BJ (cell line): ENCODE results near the gene PLEKHG3. TPM values are rescaled to one million over a fixed set of nuclear protein-coding genes. Genes with fewer than 3 reads are reported as not detected.

Source experiments
- CTCF ChIA-PET: fragments of 350-600 bp; formaldehyde crosslinking; extraction: SDS; loops from one replicate; lab custom pipeline; 2021; ENCODE audit warnings: antibody characterized with exemption, inconsistent platforms; lab: Yijun Ruan, JAX
- POLR2A ChIA-PET: fragments of 300-600 bp; sonication (Branson Sonifier 250); formaldehyde crosslinking; extraction: SDS; loops from one replicate; lab custom pipeline; 2021; ENCODE audit warnings: antibody characterized with exemption; lab: Charles Lee
- DNase-seq: peaks from one replicate; pipeline ENCODE4 v3.0.0-alpha.2; 2011; ENCODE audit warnings: low read depth
- H3K27me3 ChIP-seq: 2 replicates; pipeline ENCODE4 v1.6.0; 2011; ENCODE audit warnings: low read length; ENCODE audit not compliant: control insufficient read depth, insufficient read depth
- H3K36me3 ChIP-seq: 2 replicates; pipeline ENCODE4 v1.5.1; 2011; ENCODE audit warnings: low read length; ENCODE audit not compliant: control insufficient read depth, insufficient read depth
- H3K4me3 ChIP-seq: 2 replicates; pipeline ENCODE4 v1.5.1; 2011; ENCODE audit warnings: low read depth, mild to moderate bottlenecking, control low read depth, low read length
- CTCF ChIP-seq: IDR thresholded peaks from 2 replicates; pipeline ENCODE4 v1.5.1; 2011; ENCODE audit warnings: low read depth, mild to moderate bottlenecking, control low read depth, inconsistent platforms, low read length, moderate library complexity; ENCODE audit not compliant: insufficient read depth
- polyA plus RNA-seq: library from polyadenylated mRNA; depleted of rRNA; stranded (reverse); fragments of >200 nt; gene quantifications from 2 replicates; pipeline ENCODE4 v1.2.3, GENCODE V29; 2011

PLEKHG3 gene
- polyA plus RNA-seq, 1 experiment = 12.4 TPM

DNA sequence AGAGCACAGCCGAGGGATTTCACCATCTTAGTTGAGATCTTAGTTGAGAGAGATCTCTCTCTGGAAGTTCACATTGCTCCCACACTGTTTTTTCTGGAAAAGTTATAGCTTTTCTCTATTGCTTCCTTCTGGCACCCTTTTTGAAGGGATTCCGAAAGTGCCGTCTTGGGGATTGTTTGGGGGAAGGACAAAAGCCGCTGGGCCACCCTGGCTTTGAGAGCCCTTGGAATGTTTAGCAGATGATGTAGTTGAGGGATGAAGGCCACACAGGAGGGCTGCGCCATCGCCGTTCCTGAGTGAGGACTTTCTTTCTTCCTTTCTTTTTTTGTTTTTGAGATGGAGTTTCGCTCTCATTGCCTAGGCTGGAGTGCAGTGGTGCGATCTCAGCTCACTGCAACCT lies 17.7 kb downstream of the PLEKHG3 start:
- no peak overlapping the region for H3K4me3 ChIP-seq
- no peak for TF ChIP-seq CTCF
- no peaks in the 10 kb centered on the region; the same call in 1 of the 2 replicates for H3K36me3 ChIP-seq
- CTCF ChIA-PET = interaction anchor here (1.2 to 2.0 kb wide), 2 partner anchors 11 to 40 kb away, joined by 8 to 9 read pairs; no protein-coding TSS in a partner anchor
- POLR2A ChIA-PET = interaction anchor here (0.7 kb wide), 1 partner anchor 16 kb away, joined by 3 read pairs; no protein-coding TSS in a partner anchor
- H3K27me3 ChIP-seq = no peaks in the 10 kb centered on the region
- no peak for DNase-seq

GRCh38 chr14:64722842-64723447 lies 18.7 kb downstream of the PLEKHG3 start:
- DNase-seq = no peak
- Histone ChIP-seq H3K36me3 (peaks cover 2% of the 10 kb centered on the region; the same call in 1 of the 2 replicates), H3K27me3 (no peaks in the 10 kb centered on the region), H3K4me3 (no peak overlapping the region)
- ChIA-PET POLR2A (no interaction called here), CTCF (interaction anchor here (0.8 kb wide), 1 partner anchor 16 kb away, joined by 3 read pairs; no protein-coding TSS in a partner anchor)
- no peak for TF ChIP-seq CTCF

- no peak for TF ChIP-seq CTCF
- H3K27me3 ChIP-seq = no peaks in the 10 kb centered on the region
- POLR2A ChIA-PET = no interaction called here
- CTCF ChIA-PET = interaction anchor here (0.8 to 1.5 kb wide), 3 partner anchors 17 to 37 kb away, joined by 3 to 7 read pairs (median 4); no protein-coding TSS in a partner anchor
- H3K4me3 ChIP-seq = no peak overlapping the region
- DNase-seq = no peak
- peaks cover 2% of the 10 kb centered on the region; the same call in 1 of the 2 replicates for H3K36me3 ChIP-seq
These were observed 19.7 kb downstream of the PLEKHG3 start for GRCh38 chr14:64723691-64724577.

- Histone ChIP-seq H3K4me3 (no peak overlapping the region), H3K36me3 (peaks cover 2% of the 10 kb centered on the region; the same call in 1 of the 2 replicates), H3K27me3 (no peaks in the 10 kb centered on the region)
- TF ChIP-seq CTCF = no peak
- ChIA-PET CTCF (interaction anchor here (1.2 to 1.5 kb wide), 3 partner anchors 9 to 36 kb away, joined by 3 to 7 read pairs (median 4); no protein-coding TSS in a partner anchor), POLR2A (no interaction called here)
- DNase-seq = no peak
These were observed 20.3 kb downstream of the PLEKHG3 start for GRCh38 chr14:64724578-64724930.
